Stimulated activated CD4-positive, alpha-beta T cell treated with anti-CD3 and anti-CD28 coated beads, TNF-alpha, amount 100 ng/mL, for 48 hours (primary cell): ENCODE measurements around the gene NMBR.
"Not testable (repeated sequence)": the region's sequence is repeated elsewhere in the genome, so short reads cannot be mapped to it uniquely, and the experiment has no call there.

ENCODE experiments used
- DNase-seq, 3 donors: peaks; one replicate each; pipeline ENCODE4 v3.0.0-alpha.2; 2020; ENCODE audit warnings: low read depth in 3 of 3

The NMBR gene

GRCh38 chr6:142146828-142147662 is at the start of gene NMBR, which contains the start of gene VTA1:
NMBR (minus strand) TSS chr6:142147122; CDS start chr6:142088658, 58,464 bp downstream.
VTA1 (plus strand) TSS chr6:142147263; CDS start chr6:142147288, 25 bp downstream.
- DNase-seq = peak; percentile 86 to 95 (median 88)

- DNase-seq = no peak
These were observed 49.1 kb upstream of the NMBR start for GRCh38 chr6:142195862-142196541.

GRCh38 chr6:142193621-142194020 is 46.7 kb upstream of the NMBR start:
- no peak for DNase-seq

GRCh38 chr6:142192343-142192742 is 45.4 kb upstream of the NMBR start:
- no peak for DNase-seq

- no peak for DNase-seq
These were observed 42.1 kb upstream of the NMBR start for GRCh38 chr6:142189057-142189456.

- DNase-seq = not testable (repeated sequence)
These were observed 41.4 kb upstream of the NMBR start for GRCh38 chr6:142188341-142188740.

- DNase-seq = no peak
These were observed 40.3 kb upstream of the NMBR start for GRCh38 chr6:142187209-142187608.

- no peak for DNase-seq
These were observed 38.7 kb upstream of the NMBR start for GRCh38 chr6:142185641-142186040.

GRCh38 chr6:142184307-142184706 is 37.4 kb upstream of the NMBR start:
- DNase-seq = no peak

- no peak for DNase-seq
These were observed 36.4 kb upstream of the NMBR start for GRCh38 chr6:142183351-142183750.

- no peak for DNase-seq
These were observed 35.1 kb upstream of the NMBR start for GRCh38 chr6:142182004-142182403.

GRCh38 chr6:142178129-142178528 is 31.2 kb upstream of the NMBR start:
- no peak for DNase-seq

GRCh38 chr6:142174703-142175102 is 27.8 kb upstream of the NMBR start:
- DNase-seq = no peak

- DNase-seq = no peak
These were observed 27.1 kb upstream of the NMBR start for GRCh38 chr6:142173980-142174379.

GRCh38 chr6:142172758-142173157 is 25.8 kb upstream of the NMBR start:
- no peak for DNase-seq

GRCh38 chr6:142171351-142171750 is 24.4 kb upstream of the NMBR start:
- no peak for DNase-seq

- no peak for DNase-seq
These were observed 20.6 kb upstream of the NMBR start for GRCh38 chr6:142167486-142167885.

- DNase-seq = no peak
These were observed 20.1 kb upstream of the NMBR start for GRCh38 chr6:142167071-142167470.

- DNase-seq = no peak
These were observed 18.3 kb upstream of the NMBR start for GRCh38 chr6:142165227-142165626.

- DNase-seq = no peak
These were observed 15.9 kb upstream of the NMBR start for GRCh38 chr6:142162780-142163179.

- not testable (repeated sequence) for DNase-seq
These were observed 9.8 kb upstream of the NMBR start for GRCh38 chr6:142156758-142157068.

GRCh38 chr6:142155895-142156757 is 9.2 kb upstream of the NMBR start:
- DNase-seq = no peak
